Prostate gland (tissue), 2 donors: ENCODE results near the gene TTYH3.

ENCODE experiments used
- CTCF ChIP-seq, 4 experiments: fragments of 200-600 bp in 2 of 4; fragments of 450-650 bp in 2 of 4; sonication (generic) in 2 of 4; IDR thresholded peaks; 1 replicate in 3 of 4; 2 replicates in 1 of 4; pipeline ENCODE4 v1.5.1; 2016 to 2019; ENCODE audit warnings: antibody characterized with exemption in 4 of 4, mild to moderate bottlenecking in 2 of 4, moderate library complexity in 2 of 4
- POLR2A ChIP-seq: fragments of 450-650 bp; IDR thresholded peaks from one replicate; pipeline ENCODE4 v1.6.1; 2016; ENCODE audit warnings: antibody characterized with exemption, mild to moderate bottlenecking
- POLR2AphosphoS5 ChIP-seq: sonication (generic); formaldehyde crosslinking; IDR thresholded peaks from one replicate; pipeline ENCODE4 v1.6.1; 2017; ENCODE audit warnings: antibody characterized with exemption

GRCh38 chr7:2621061-2621828, 10.5 kb upstream of the TTYH3 start:
- TF ChIP-seq CTCF (IDR thresholded peaks at IDR 0.05) (no peak), POLR2A (no peak), POLR2AphosphoS5 (peak; percentile 70)
